Thyroid gland (tissue), 4 donors: ENCODE measurements around the gene CADPS.

Source experiments
- CTCF ChIP-seq, 6 experiments: fragments of 200-600 bp in 3 of 6; fragments of 450-650 bp in 3 of 6; sonication (generic) in 3 of 6; IDR thresholded peaks; one replicate each; pipeline ENCODE4 v1.5.1; 2016 to 2019; ENCODE audit warnings: antibody characterized with exemption in 6 of 6, mild to moderate bottlenecking in 2 of 6, inconsistent platforms in 1 of 6, moderate library complexity in 1 of 6
- POLR2A ChIP-seq, 2 donors: fragments of 450-650 bp; IDR thresholded peaks; one replicate each; pipeline ENCODE4 v1.6.1; 2017; ENCODE audit warnings: antibody characterized with exemption in 2 of 2, mild to moderate bottlenecking in 2 of 2, moderate library complexity in 1 of 2

- TF ChIP-seq CTCF (IDR thresholded peaks at IDR 0.05), result no peak
- TF ChIP-seq POLR2A (IDR thresholded peaks at IDR 0.05), result no peak
These were observed 206.1 kb downstream of the CADPS start for GRCh38 chr3:62669161-62669560.
